GM21447 (cell line): ENCODE results near the gene ST6GALNAC5.

Experiments used
- ATAC-seq: cut with Tn5 transposase; IDR thresholded peaks from one replicate; pipeline ENCODE4 v1.9.1; 2021; ENCODE audit not compliant: unreplicated experiment

Gene ST6GALNAC5

DNA sequence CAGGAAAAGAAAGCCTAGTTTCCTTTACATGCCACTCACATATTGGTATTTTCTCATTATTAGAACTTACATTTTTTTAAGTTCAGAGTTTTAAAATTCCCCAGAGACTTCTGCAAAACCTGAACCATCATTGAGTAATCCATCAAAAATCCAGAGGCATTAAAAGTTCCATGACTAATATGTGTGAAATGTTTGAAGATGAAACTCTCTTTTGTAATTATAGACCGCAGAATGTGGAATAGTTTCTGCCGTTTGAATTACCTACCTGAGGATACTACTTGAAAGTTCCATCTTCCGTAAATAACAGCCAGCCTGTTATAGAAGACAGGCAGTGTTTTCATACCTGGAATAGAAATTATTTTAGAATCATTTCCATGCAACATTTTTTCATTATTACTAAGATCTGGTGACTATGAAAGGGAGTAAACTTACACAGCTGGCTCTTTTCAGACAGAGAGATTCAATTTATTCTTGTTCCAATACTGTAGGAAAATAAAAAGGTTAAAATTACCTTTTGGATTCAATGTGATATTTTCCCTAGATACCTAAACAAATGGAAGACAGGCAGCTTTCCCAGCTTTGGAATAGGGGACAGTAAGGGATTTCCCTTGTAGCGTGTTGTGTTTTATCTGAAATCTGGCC lies 131.4 kb downstream of the ST6GALNAC5 start:
- no peak for ATAC-seq

DNA sequence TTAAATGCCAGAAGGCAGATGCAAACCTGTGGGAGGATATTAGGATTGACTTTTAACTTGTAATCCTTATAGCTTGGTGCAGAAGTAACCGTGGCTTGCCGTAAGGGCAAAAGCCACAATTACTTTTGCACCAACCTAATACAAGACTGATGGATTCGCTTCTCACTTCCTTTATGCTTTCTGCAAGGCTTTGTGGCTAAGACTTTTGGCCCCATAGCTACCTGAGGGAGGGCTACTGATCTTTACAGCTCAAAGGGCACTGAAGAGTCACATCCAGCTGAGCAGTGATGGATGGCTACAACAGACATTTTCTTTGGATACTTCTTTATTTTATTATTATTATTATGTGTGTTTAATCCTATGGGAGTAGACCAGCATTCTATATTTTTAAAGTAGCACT lies 140.4 kb downstream of the ST6GALNAC5 start:
- no peak for ATAC-seq

DNA sequence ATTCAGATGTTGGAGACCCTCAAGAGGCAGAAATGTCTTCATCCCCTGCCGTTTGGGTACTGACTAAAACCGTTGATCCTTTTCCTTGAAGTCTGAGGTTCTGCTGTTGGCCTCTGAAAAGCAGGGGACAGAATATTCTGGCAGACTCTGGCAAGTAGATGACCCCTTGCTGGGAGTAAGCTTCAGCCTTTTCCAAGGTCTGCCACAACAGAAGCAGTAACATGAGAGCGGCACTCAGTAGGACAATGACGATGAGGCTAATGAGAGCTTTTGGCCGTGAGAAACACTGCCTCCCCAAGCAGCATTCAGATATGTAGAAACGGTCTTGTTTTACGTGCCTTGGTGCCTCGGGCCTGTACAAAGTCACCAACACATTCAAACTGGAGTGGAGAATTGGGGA lies 143.7 kb downstream of the ST6GALNAC5 start:
- no peak for ATAC-seq

DNA sequence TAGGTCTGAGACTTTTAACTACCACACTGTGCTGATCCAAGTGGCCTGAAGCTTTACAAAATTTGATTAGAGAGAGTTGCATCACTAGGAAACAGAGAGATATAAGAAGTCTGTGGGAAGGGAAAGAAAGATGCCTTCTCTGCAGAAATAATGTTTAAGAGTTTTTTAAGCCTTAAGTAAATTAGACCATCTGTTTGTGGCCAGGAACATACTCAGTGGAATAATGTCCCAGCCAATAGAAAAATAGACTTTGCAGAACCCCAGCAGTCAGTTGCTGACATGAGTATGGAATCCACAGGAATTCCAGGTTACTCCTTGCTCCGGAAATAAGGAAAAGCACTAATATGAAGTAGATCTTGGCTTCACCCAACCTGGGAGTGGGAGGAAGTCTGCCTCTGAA lies 144.8 kb downstream of the ST6GALNAC5 start:
- no peak for ATAC-seq

DNA sequence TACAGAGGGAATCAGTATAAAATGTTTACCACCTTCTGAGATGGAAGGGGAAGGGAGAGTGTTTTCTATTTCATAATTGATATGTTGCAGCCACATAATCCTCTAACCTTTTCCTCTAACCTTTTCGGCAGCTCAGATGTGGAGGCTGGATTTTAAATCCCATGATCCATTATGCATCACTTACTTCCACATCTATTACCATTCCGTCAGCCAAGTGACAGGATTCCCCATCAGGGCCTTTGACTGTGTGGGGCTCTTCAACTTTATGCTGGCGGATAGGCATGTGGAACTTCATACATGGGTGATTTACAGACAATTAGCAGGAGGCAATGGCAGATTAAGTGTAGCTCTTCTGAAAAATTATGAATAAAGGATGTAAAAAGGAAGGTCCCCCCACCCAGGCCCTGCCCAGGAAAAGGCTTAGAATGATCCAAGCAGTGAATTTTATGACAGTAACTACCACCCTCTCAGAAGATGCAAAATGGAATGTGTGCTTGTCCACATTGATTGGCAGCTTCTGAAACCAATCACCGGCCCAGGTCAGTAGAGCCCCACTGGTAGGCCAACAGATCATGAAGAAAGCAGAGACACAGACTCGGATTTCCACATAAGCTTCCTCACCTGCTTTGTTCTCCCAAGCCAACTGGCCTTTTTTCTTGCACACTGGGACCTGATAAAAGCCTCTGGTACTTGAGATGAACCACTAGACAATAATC lies 147.0 kb downstream of the ST6GALNAC5 start:
- ATAC-seq: no peak

DNA sequence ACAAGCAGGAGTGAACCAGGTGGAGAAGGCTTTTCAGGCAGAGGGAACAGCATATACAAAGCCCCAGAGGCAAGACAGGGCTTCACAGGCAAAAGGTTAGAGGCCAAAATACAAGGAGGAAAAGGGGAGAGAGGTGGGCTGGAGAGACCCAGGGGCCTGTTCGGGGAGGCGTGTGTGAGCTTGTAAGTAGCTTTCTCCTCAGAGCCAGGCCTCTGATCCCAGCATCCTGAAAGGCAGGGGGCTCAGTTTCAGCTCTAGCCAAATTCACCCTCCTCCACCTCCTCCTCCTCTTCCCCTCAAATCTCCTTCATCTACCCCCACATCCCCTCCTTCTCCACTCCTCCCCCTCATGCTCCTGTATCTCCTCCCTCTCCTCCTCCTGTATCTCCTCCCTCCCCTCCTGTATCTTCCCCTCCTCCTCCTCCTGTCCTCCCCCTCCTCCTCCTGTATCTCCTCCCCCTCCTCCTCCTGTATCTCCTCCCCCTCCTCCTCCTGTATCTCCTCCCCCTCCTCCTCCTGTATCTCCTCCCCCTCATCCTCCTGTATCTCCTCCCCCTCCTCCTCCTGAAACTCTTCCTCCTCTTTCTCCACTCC lies 148.6 kb downstream of the ST6GALNAC5 start:
- no peak for ATAC-seq

DNA sequence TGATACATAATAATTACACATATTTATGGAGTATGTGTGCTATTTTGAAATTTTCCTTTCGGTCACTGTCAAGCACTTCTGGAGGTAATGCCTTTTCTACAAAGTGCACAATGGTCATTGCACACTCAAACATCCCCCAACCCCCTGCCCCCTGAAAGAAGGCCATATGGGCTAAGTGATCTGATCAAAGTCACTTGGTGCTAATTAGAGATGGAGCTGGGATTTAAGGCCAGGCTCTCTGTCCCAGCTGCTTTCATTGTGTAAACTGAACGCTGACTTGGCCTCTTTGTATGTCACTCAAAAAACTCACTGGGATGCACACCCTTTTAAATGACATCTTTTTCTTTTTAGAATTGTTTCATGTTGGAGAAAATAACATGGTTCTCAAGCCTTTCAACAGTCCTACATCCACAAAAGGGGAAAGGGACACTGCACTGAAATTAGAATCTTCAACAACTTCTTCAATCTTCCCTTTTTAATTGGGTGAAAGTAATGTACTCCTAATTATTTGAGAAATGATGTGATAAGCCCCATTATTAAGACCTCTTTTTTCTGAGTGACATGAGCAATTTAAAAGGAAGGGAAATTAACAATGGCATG lies 149.2 kb downstream of the ST6GALNAC5 start:
- ATAC-seq: no peak

DNA sequence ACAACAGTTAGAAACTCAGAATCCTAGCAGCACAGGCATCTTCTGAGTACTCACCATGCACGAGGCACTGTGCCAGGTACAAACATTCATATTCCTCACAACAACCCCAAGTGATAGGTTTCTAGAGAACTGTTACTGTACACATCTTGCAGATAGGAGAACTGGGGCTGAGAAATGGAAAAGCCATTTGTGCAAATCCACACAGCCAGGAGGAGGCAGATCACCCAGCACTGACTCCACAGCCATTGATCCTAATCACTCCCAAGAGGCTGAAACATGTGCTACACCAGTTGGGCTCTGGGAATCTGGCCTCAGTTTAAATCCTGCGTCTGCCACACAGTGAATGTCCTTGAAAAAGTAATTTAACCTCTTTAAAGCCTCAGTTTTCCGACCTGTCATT lies 151.0 kb downstream of the ST6GALNAC5 start:
- no peak for ATAC-seq

DNA sequence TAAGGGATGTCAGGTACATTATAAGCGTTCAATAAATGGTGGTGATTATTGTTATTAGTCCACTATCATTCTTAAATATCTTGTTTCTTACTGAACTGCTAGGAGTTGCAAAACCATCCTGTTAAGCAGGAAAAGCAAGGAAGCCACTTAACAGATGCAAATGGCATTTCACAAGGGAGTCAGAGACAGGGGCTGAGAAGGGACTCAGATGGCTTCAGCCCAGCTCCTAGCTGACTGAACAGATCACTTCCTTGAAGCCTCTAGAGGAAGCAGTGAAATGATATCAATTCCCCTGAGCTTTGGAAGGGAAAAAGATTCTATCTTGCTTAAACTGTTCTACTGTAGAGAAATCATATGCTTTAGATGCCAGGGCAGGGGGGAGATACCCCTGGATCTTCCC lies 151.5 kb downstream of the ST6GALNAC5 start:
- ATAC-seq: no peak

DNA sequence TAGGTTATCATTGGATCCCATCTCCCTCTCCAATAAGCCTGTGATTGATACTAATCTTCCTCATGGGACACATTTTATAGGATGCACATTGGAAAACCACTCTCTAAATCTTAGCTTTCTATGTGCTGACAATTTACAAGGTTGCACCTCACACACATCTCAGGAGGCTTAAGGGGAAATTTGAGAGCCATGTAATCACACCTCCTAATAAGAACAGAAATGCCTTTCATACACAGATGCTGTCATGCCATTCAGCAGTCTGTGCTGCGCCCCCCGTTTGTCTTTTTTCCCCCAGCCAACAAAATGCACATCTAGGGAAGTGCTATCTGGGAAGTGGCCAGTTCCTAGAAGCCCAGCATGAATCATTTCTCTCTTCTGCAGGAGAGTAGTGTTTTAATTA lies 154.5 kb downstream of the ST6GALNAC5 start:
- ATAC-seq: no peak

DNA sequence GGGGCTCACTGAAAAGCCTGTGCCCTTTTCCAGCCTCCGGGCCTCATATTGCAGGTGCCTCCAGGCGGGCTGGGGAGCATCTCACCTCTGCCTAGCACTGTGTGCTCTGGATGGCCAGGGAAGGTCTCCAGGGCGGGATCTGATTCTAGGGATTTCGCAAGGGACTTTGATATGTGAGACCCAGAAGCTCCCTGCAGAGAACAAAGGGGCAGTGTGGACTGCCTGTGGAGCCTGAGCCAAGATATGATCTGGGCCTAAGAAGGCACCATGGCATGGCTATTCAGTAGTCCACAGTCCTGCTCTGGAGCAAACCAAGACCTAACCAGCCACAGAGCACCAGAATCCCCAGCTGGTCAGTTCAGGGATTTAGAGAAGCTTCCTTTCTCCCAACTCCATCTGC lies 157.2 kb downstream of the ST6GALNAC5 start:
- ATAC-seq: no peak

DNA sequence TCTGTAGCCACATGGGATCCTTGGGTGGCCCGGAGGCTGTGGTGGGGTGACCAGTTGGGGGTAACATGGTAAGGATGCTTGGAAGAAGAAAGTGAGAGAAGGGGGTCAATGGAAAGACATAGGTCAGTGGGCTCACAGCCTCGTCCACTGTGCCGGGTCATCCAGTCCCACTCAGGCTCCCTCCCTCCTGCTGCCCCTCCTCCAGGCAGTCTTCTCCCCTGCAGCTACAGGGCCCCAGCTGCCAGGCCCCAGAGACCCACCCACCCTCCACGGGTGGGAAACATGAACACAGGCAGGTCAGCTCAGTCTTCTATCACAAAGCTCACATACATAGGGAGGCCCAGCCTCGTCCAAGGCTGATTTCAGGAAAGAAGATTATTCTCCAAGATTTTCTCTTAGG lies 158.3 kb downstream of the ST6GALNAC5 start:
- ATAC-seq: no peak

DNA sequence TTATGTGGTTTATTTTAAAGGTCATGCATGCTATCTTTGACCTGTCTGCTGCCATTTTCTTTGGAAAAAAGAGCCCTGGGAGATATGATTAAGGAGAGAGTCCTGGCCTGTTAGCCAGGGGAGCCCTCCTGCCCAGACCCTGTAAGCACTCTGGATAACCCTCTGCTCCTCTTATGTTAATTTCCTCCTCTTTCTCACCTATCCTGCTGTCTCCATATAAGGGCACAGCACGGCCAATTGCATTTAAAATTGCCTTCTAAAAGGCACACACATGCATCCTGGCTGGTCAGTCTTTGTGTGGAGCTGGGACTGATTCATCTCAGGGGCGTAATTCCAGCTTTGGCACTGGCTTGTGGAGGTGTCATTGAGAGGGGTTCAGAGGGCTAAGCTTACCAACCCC lies 158.9 kb downstream of the ST6GALNAC5 start:
- no peak for ATAC-seq

DNA sequence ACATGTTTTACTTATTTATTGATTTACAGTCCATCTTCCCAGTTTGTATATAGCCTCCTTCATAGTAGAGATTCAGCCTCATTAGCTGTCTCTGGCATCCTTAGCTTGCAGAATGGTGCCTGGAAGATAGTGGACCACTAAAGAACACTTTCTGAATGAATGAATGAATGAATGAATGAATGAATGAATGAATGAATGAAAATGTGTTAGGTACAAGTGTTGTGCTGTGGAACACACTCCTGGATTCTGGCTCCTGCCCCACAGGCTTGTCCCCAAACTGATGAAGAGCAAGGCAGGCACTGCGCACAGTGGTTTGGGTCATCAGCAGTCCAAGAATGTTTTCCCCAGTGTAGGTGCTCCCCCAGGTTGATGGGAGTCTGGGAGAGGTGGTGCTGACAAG lies 159.4 kb downstream of the ST6GALNAC5 start:
- ATAC-seq: no peak

DNA sequence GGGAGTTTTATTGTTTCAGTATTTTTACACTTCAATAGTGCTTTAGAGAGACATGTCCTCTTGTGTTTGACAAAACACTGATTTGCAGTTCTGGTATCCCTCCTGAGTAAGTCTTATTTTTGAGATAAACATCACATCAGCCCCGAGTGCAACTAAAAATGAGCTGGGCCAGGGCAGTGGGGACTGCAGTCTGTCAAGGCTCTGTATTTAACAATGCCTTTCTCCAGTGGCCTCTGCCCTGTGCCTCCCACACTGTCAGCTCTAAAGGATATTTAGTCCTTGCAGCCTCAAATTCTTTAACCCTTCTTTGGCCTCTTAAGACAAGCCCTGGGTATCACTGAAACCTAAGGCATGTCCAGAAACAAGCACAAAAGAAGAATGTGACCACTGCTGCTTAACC lies 160.6 kb downstream of the ST6GALNAC5 start:
- no peak for ATAC-seq

DNA sequence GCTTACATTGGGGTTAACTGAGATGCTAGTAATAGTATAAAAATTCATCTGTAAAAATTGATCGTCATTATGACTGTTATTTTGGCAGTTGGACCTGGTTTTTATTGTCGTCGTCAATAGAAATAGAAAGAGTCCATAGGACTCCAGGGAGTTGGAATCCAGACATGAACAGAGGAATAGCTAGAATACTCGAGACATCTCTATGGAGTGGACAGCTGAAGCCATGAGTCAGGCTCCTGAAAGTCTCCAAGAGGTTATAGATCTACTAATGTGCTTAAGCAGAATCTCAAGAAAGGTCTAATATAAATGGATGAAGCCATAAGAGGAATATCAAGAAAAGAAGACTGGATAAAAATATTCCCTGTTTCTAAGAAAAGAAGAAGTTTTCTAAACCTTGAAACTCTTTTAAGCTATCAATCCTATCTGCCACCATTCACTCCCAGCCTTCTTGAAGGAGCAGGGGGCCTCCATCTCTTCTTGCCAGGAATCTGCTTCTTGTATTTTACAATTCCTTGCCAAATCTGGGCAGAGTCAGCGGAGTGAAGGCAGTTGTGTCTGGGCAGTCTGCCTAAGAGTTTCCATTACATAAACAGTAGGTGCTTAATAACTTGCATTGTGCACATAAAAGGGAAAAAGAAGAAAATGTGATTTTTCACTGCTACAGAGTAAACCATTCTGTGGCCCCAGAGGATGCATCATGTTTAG lies 163.3 kb downstream of the ST6GALNAC5 start:
- no peak for ATAC-seq

DNA sequence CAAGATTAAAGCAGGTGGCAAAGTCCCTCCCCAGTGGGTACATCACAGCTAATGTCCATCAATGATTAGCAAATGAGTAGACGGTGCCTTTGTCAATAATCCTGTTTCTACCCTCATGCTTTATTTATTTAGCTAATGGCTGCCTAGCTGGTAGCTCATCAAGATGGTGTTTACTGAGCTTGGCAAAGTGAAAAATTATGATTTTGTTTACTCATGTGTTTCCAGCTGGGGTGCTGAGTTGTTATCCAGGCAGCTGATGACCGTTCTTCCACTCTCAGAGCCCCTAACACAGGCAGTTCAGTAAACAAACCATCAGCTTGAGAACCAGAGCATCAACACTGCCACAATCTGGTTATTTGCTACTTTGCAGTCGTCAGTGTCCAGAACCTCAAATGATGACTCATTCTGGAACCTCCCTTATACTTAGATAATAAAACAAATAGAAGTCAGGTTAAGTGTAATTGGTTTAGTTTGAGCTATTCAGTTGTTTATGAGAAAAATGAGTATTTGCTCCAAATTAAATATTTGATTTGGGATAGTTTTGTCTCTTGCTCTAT lies 163.9 kb downstream of the ST6GALNAC5 start:
- no peak for ATAC-seq

DNA sequence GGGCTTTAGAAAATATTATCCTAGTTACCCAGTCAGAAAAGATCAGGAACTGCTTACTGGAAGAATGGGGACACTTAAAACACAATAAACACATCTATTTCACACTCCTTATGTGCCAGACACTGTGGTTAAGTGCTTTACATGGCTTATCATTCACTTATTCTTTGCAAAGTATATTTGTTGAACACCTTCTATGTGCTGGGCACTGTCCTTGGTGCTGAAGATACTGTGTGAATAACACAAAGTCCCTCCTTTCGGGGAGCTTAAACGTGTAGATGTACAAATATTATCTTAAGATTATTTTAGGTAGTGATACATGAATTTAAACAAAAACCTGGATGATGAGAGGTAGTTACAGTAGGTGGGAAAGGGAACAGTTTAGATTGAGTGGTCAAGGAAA lies 169.3 kb downstream of the ST6GALNAC5 start:
- ATAC-seq: no peak

DNA sequence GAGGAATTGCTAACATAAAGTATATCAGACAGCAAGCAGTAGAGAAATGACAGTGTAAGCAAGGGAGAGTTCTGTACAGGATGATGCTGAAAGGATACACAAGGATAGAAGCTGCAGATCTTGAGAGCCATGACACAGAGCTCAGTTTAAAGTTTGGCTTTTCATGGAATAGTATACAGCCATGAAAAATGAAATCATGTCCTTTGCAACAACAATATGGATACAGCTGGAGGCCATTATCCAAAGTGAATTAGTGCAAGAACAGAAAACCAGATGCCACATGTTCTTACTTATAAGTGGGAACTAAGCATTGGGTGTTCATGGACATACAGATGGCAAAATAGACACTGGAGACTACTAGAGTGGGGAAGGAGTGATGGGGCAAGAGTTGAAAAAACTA lies 169.8 kb downstream of the ST6GALNAC5 start:
- ATAC-seq: no peak

DNA sequence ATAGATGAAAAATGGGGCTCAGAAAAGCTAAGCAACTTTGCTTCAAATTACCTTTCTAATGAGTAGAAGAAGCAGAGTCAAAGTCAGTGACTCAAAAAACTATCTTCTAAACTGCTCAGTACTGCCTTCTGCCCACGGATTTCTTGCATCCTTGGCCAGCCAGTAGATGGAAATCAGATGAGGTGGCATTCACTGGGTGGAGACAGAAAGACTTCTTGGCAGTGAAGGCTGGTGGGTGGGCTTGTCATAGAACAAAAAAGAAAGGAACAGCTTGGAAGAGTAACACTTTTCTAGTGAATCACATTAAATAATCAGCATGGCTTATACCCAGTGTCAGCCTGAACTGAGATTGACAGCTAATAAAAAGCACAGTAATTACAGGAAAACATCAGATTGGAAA lies 170.7 kb downstream of the ST6GALNAC5 start:
- ATAC-seq: no peak

DNA sequence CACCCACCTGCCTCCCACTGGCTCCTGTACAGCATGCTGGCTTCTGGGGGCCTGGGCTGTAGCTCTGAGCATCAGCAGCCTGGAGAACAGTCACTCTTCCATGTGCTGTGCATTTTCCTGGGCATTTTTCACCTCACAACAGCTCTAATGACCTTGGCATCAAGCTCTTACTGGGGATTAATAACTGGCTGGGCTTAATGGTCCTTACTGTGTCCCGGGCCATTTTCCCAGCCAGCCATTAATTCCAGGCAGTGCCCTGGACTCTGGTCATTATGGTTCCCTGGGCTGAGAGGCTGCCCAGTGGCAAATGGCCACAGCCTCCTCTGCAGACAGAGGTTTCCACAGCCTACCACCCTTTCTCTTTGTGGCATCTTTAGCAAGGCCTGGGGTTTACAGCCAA lies 171.8 kb downstream of the ST6GALNAC5 start:
- no peak for ATAC-seq
